GM21390 (cell line): Measurements from ENCODE around the gene B3GALT6.

Source experiments
- ATAC-seq: cut with Tn5 transposase; IDR thresholded peaks from one replicate; pipeline ENCODE4 v1.9.1; 2021; ENCODE audit not compliant: unreplicated experiment

The B3GALT6 gene

GRCh38 chr1:1230656-1231399 is 1.2 kb upstream of the B3GALT6 start:
- ATAC-seq = no peak

- ATAC-seq = peak; percentile 89
Observed at GRCh38 chr1:1231400-1232207, 433 bp upstream of the B3GALT6 start, which contains the start of gene SDF4. TSS of gene SDF4 (minus strand) at chr1:1232001. CDS start at chr1:1228772, 3,229 bp downstream.

GRCh38 chr1:1232796-1233566 is 944 bp downstream of the B3GALT6 start:
- ATAC-seq = no peak

- no peak for ATAC-seq
Observed at GRCh38 chr1:1233567-1233892, 1.5 kb downstream of the B3GALT6 start.

GRCh38 chr1:1234180-1234808 is 2.3 kb downstream of the B3GALT6 start:
- no peak for ATAC-seq

- no peak for ATAC-seq
Observed at GRCh38 chr1:1235016-1235744, 3.1 kb downstream of the B3GALT6 start.

GRCh38 chr1:1236176-1236763 is 4.2 kb downstream of the B3GALT6 start:
- no peak for ATAC-seq

- ATAC-seq = no peak
Observed at GRCh38 chr1:1236945-1237873, 5.2 kb downstream of the B3GALT6 start.

- no peak for ATAC-seq
Observed at GRCh38 chr1:1237874-1238701, 6.1 kb downstream of the B3GALT6 start.

- ATAC-seq = no peak
Observed at GRCh38 chr1:1238702-1239178, 6.7 kb downstream of the B3GALT6 start.

GRCh38 chr1:1239227-1239613 is 7.2 kb downstream of the B3GALT6 start:
- no peak for ATAC-seq

GRCh38 chr1:1239614-1240347 is 7.7 kb downstream of the B3GALT6 start:
- no peak for ATAC-seq

GRCh38 chr1:1240348-1240732 is 8.3 kb downstream of the B3GALT6 start:
- no peak for ATAC-seq

- ATAC-seq = no peak
Observed at GRCh38 chr1:1240822-1241587, 9.0 kb downstream of the B3GALT6 start.

GRCh38 chr1:1241588-1242219 is 9.7 kb downstream of the B3GALT6 start:
- ATAC-seq = no peak
